D341Med (cell line): Measurements from ENCODE around the gene ZC3H18.

Source experiments
- DNase-seq: peaks from one replicate; pipeline ENCODE4 v3.0.0; 2012; ENCODE audit warnings: low spot score

The ZC3H18 gene

DNA sequence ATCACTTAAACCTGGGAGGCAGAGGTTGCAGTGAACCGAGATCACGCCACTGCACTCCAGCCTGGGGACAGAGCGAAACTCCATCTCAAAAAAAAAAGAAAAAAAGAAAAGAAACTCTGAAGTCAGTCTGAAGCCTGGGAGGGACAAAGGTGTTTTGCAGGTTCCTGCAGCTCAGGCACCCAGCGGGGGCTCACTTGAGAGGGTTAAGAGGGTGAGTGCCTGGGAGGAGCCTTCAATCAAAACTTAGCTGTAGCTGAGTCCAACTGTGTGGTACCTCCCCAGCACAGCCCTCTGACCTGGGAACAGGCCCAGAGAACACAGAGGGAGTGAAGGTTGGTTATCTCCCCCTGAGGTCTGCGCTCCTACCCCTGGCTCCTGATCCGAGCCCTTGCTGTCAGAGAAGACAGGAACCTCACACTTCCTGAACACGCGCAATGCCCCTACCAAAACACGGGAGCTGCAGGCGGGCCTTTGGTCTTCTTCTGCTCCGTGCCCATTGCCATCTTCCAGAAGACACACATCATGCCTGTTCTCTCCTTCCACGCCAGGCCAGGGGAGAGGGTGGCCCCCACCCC lies 20.4 kb upstream of the ZC3H18 start:
- DNase-seq, result no peak

DNA sequence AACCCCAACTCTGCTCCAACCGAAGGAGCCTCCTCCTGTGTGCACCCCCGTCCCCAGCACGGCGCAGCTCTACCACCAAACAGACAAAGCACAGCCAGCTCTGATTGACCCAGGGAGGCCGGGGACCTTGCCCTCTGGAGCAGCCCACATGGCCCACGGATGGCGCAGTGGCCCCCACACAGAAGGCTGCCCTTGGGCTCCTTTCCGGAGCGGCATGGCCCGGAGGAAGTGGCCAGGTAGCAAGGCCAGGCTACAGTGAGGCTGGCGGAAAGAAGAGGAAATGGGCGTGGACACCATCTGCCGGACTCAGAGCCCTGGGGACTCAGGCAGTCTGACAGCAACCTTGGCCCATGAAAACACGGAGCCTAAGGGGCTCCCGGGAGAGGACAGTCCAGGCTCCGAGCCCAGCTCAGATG lies 19.9 kb upstream of the ZC3H18 start:
- DNase-seq, result peak; percentile 25

DNA sequence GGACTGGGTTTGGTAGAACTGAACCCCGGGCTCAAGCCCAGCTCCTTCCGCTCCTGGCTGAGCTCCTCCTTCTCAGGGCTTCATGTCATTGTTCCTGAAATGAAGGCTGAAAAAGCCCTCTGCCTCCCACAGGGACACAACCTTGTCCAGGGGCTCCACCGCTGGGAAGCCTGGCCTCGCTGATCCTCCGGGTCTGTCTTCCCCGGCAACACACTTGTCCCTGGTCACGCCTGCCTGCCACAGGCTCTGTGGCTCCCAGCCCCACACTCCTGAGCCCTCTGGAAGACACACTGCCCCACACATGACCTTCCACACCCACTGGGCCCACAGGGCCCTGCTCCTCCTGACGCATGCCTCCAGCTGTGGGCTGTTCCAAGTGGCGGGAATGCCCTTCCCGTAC lies 18.0 kb upstream of the ZC3H18 start:
- DNase-seq, result no peak

- no peak for DNase-seq
Measured at GRCh38 chr16:88552815-88553214, 17.4 kb upstream of the ZC3H18 start.

GRCh38 chr16:88553739-88554138 lies 16.5 kb upstream of the ZC3H18 start:
- peak; percentile 29 for DNase-seq

DNA sequence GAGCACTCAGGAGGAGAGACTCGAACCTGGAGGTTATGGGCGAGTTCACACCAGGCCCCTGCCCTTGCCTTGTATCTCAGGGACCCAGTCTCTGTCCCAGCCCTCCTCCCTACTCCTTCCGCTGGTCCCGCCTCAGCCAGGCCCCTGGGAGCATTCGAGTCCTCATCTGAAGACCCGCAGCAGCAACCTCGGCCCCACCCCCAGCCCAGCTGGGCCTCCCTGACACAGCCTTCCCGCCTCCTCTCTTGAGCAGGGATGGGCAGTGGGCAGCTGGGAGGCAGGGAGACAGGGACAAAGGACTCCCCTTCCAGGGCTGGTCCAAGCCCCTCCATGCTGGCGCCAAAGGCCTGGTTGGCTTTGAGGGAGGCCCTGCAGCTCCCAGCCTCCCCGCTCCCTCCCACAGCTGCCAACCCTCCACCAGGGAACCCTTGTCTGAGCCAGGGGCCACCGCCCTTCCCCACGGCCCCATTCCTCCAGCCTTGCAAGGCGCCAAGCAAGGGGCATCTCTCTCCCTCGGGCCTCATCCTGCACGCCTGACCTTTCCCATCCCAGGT lies 15.4 kb upstream of the ZC3H18 start:
- peak; percentile 23 for DNase-seq

- no peak for DNase-seq
Measured at GRCh38 chr16:88556294-88556988, 13.8 kb upstream of the ZC3H18 start.

DNA sequence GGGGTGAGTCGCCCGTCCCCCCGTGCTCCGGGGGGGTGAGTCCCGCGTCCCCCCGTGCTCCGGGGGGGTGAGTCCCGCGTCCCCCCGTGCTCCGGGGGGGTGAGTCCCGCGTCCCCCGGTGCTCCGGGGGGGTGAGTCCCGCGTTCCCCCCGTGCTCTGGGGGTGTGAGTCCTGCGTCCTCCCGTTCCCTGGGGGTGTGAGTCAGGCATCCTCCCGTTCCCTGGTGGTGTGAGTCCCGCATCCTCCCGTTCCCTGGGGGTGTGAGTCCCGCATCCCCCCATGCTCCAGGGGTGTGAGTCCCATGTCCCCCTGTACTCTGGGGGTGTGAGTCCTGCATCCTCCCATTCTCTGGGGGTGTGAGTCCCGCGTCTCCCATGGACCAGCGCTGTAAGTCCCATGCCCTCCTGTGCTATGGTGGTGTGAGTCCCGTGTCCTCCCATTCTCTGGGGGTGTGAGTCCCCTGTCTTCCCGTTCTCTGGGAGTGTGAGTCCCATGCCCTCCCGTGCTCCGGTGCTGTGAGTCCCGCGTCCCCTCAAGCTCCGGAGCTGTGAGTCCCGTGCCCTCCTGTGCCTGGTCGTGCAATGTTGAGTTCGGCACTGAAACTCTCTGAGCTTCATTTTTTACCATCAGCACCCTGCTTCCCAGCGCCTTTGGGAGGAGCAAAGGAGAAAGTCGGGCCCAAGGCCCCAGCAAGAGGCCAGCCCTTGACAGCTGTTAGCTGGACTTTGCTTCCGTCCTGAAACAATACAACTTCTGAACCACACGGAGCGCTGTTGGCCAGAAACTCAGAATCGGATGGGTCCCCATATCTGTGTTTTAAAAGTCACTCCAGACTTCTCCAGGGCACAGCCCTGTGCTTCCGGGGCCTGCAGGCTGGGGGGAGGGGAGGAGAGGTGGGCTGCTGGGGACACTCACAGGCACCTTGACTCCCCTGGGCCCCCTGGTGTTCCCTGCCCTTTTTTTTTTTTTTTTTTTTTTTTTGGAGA lies 11.5 kb upstream of the ZC3H18 start:
- peak; percentile 59 for DNase-seq

DNA sequence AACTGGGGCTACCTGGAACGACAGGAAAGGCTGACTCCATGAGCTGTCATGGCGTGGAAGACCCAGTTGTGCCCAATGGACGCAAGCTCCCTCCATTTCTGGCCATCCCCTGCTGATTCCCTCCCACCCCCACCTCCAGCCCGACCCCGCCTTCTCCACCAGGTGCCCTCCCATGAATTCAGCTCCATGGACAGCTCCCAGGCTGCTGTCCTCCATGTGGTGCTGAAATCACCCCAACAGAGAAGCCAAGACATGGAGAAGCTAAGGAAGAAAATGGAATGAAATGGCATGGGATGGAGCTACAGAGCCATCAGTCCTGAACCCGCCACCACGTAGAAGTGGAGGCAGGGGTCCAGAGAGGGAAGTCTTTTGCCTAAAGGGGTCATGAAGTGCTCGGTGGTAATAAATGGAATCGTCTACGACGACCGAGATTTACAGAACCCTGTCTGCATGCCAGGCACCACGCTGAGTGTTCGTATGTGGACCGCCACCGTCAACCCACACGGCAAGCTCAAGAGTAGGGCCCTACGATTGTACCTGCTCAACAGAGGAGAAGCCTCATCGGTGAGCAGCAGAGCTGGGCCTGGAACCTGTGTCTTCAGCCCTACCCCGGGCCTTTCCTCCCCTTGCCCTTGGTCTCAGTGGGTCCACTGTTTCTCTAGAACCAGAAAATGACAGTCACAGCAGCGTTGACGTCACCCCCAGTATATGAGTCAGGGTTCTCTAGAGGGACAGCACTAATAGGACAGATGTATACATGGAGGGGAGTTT lies 9.3 kb upstream of the ZC3H18 start:
- no peak for DNase-seq

DNA sequence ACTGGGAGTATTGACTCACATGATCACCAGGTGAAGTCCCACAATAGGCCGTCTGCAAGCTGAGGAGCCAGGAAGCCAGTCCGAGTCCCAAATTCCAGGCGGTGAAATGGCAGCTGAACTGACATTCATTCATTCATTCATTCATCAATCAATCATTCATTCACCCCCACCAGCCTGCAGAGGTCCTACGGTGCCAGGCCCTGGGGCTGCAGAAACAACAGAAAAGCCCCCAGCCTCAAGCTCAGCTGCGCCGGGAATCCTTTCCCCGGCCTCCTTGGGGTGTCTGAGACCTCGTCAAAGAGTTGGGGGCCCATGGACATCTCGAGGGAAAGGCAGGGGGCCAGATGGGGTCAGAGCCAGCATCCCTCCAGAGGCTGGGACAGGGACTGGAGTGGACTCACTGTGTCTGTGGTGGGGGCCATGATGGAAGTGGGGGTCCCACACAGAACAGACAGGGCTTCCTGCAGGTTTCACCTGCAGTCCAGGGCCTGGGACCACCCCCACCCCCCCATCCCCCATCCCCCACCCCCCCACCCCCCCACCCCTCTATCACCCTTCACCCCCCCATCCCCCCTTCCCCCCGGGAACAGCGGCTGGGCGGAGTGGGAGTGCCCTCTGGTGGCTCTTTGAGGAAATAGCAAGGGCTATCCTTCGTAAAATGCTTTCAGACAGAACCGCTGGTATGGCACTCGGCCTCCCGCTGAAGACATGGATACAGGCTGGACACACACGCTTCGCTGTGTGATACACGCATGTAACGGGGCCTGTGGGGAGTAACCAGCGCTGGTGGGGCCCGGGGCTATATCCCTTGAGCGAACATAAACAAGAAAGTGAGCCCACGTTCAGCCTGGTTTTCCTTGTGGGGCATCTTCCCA lies 8.5 kb upstream of the ZC3H18 start:
- DNase-seq, result peak; percentile 77

DNA sequence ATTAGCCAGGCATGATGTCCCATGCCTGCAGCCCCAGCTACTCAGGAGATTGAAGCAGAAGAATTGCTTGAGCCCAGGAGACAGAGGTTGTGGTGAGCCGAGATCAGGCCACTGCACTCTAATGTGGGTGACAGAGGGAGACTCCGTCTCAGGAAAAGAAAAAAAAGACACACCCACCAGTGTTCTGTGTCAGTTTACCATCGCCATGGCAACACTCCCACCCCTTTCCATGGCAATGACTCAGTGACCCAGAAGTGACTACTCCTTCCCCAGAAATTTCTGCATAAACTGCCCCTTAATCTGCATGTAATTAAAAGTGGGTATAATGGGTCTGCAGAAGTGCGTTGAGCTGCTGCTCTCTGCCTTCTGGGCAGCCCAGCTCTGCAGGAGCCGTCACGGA lies 4.0 kb upstream of the ZC3H18 start:
- DNase-seq, result no peak

DNA sequence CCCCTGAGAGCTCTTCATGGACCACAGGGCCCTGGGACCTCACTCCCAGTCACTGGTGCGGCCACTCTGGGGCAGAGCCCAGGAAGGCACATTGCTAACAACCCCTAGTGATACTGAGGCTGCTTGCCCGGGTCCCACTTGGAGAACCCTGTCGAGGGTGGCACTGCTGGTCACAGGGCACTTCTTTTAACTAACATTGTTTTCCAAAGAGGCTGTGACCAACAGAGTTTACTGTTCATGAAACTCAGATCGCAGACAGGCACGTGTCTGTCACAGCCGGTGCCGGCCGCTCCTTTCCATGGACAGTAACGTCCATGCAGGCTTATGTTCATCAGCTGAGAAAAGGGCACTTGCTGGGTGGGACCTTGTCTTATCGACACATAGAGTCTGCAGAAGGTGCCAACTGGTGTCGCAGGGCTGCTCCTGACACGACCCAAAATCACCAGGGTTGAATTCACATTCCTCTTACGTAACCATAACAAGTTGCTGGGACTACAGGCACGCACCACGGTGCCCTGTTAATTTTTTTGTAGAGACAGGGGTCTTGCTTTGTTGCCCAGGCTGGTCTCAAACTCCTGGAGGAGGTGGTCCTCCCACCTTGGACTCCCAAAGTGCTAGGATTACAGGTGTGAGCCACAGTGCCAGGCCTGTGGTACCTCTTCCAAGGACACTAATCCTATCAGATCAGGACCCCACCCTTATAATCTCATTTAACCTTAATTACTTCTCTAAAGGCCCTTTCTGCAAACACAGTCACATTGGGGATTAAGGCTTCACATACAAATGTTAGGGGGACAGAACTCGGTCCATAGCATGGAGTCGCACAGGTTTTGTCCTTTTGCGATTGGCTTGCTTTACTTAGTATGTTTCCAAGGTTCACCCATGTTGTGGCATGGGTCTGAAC lies 1.2 kb upstream of the ZC3H18 start:
- no peak for DNase-seq

DNA sequence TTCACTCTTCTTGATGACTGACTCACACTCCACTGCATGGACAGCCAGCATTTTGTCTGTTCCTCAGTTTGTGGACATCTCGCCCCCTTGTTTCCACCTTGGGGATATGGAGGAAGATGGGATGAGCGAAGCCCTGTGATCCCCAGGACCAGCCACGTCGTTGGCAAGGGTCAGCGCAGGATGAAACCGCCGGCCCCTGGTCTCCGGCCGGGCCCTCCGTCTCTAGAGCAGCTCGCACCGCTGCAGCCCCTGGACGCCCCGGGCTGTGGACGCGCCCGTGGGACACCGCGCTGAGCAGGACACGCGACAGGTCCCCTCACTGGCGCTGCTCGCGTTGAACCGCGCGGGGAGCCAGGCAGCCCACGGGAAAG lies 604 bp upstream of the ZC3H18 start:
- peak; percentile 58 for DNase-seq

GRCh38 chr16:88570691-88571092 lies 489 bp downstream of the ZC3H18 start:
- no peak for DNase-seq

DNA sequence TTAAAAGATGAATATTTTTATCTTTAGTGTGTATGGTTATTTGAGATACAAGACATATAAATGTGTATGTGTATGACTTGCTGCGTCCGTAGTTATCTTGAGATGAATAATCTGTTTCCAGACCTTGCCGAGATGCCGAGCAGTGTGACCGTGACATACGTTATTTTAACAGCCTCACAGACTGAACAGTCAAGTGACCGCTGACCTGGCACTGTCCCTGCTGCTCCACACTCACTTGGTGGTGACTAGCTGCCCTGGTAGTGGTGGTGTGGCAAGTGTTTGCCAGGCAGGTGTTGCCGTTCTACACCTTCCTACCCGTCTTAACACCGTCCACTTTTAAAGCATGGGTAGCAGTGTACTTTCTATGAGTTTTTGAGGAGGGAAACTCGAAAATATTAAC lies 5.0 kb downstream of the ZC3H18 start:
- DNase-seq, result no peak

DNA sequence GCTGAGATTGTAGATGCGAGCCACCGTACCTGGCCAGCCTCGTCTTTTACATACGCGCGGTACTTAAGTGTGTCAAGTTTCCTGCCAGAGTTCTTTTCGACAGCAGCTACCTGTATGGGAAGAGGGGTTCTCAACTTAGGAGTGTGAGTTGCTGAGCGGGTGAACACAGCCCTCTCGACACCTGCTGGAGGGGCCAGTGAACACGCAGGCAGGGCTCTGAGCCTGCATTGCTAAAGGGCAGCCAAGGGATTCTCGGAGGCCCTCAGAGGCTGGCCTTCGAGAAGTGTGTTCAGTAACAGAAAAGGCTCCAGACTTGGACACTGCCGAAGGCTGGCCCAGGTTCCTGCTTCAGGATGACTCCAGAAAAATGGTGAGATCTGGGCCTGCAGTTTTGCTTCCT lies 6.1 kb downstream of the ZC3H18 start:
- DNase-seq, result no peak

GRCh38 chr16:88577166-88577565 lies 7.0 kb downstream of the ZC3H18 start:
- DNase-seq, result no peak

DNA sequence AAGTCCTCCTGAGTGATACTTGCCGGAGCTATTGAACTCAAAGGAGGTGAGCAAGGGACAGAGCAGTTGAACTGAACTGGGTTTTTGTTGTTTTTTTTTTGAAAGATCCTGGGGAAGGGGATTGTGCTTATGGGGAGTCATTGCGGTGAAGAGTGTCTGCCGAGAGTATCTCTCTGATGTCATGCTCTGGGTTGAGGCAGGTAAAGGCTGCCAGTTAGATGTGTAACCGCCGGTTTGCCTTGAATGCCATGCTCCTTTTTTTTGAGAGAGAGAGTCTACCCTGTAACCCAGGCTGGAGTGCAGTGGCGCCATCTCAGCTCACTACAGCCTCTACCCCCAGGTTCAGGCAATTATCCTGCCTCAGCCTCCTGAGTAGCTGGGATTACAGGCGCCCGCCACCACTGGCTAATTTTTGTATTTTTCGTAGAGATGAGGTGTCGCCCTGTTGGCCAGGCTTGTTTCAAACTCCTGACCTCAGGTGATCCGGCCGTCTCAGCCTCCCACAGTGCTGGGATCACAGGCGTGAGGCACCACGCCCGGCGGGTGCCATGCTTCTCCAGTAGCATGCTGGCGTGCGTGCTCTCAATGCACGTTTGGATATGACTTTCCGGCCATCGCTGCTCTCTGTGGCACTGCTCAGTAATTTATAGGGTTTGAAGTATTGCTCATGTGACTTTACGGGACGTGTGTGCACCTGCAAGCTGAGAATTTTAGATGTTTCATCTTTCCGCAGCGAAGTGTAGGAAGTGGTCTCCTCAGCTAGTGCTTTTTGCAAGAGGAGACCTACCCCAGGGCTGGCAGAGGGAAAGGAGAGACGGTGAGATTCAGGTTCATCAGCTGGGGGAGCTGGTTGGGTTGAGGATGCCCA lies 8.5 kb downstream of the ZC3H18 start:
- DNase-seq, result no peak

- no peak for DNase-seq
Measured at GRCh38 chr16:88580371-88580770, 10.2 kb downstream of the ZC3H18 start.
